Astrocyte of the cerebellum (primary cell): Measurements from ENCODE around the gene KCNN2.
A peak's percentile ranks its signal among the peaks of the same experiment; 100 is the strongest.

Source experiments
- DNase-seq: peaks from one replicate; pipeline ENCODE4 v3.0.0-alpha.2; 2011; ENCODE audit warnings: low read depth
- H3K4me3 ChIP-seq: 2 replicates; pipeline ENCODE4 v1.5.1; 2011; ENCODE audit warnings: mild to moderate bottlenecking, low read depth, low read length, moderate library complexity
- in situ Hi-C: cut with HindIII; loops from 2 replicates; pipeline ENCODE4 v1.10.0; 2017; ENCODE audit warnings: low sequenced_read_pairs
- TF ChIP-seq, protein P1 (sequence below): IDR thresholded peaks from 2 replicates; pipeline ENCODE4 v1.5.1; 2012; ENCODE audit warnings: low read length, low read depth, moderate library complexity, mild to moderate bottlenecking; ENCODE audit errors: missing control alignments

KCNN2 gene

DNA sequence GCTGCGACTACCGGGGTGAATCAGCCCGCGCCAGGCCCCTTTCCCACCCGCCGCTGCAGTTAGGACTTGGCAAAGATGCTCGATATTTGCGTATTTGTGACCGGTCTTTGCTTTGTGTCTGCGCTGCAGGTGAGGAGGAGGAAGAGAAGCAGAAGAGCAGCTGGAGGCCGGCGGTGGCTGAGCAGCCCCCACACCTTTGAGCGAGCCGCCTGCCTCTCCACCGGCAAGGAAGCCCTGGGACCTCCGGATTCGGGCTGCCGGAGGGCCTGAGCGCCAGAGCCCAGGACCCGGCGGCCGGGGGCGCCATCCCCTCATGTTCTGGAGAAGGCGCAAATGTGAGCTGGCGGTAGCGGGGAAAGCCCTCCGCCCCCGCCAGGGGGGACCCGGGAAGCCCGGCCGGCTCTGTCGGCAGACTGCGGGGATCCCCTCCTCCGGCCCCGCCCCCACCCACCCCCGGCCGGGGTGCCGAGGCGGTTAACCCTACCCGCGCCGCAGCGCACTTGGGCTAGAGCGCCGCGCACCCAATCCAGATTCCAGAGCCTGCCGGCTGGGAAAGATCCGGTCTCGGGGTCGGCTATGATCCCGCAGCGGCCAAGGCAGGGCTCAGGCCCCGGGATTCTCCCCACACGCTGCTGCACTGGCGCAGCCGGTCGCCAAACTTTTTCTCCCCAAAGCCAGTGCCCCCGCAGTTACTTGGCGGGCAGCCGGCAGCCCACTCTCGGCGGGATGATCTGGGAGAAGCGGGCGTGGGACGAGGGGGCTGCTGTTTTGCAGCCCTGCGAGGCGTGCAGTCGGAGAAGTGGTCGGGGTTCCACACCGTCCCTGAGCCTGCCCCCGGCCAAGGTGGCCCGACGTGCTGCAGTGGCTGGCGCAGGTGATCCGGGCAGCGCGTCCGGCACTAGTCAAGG is 800 bp upstream of the KCNN2 start:
- DNase-seq: no peak
- TF ChIP-seq, protein P1, sequence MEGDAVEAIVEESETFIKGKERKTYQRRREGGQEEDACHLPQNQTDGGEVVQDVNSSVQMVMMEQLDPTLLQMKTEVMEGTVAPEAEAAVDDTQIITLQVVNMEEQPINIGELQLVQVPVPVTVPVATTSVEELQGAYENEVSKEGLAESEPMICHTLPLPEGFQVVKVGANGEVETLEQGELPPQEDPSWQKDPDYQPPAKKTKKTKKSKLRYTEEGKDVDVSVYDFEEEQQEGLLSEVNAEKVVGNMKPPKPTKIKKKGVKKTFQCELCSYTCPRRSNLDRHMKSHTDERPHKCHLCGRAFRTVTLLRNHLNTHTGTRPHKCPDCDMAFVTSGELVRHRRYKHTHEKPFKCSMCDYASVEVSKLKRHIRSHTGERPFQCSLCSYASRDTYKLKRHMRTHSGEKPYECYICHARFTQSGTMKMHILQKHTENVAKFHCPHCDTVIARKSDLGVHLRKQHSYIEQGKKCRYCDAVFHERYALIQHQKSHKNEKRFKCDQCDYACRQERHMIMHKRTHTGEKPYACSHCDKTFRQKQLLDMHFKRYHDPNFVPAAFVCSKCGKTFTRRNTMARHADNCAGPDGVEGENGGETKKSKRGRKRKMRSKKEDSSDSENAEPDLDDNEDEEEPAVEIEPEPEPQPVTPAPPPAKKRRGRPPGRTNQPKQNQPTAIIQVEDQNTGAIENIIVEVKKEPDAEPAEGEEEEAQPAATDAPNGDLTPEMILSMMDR: no peak
- peak overlapping the region; percentile 48 for H3K4me3 ChIP-seq
- in situ Hi-C loops: no loop called here

DNA sequence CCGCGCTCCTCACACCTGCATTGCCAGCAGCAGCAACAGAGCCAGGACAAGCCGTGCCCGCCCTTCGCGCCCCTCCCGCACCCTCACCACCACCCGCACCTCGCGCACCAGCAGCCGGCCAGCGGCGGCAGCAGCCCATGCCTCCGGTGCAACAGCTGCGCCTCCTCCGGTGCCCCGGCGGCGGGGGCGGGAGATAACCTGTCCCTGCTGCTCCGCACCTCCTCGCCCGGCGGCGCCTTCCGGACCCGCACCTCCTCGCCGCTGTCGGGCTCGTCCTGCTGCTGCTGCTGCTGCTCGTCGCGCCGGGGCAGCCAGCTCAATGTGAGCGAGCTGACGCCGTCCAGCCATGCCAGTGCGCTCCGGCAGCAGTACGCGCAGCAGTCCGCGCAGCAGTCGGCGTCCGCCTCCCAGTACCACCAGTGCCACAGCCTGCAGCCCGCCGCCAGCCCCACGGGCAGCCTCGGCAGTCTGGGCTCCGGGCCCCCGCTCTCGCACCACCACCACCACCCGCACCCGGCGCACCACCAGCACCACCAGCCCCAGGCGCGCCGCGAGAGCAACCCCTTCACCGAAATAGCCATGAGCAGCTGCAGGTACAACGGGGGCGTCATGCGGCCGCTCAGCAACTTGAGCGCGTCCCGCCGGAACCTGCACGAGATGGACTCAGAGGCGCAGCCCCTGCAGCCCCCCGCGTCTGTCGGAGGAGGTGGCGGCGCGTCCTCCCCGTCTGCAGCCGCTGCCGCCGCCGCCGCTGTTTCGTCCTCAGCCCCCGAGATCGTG is 517 bp downstream of the KCNN2 start:
- TF ChIP-seq, protein P1: no peak
- DNase-seq: no peak
- in situ Hi-C loops: no loop called here
- peak overlapping the region; percentile 48 for H3K4me3 ChIP-seq

DNA sequence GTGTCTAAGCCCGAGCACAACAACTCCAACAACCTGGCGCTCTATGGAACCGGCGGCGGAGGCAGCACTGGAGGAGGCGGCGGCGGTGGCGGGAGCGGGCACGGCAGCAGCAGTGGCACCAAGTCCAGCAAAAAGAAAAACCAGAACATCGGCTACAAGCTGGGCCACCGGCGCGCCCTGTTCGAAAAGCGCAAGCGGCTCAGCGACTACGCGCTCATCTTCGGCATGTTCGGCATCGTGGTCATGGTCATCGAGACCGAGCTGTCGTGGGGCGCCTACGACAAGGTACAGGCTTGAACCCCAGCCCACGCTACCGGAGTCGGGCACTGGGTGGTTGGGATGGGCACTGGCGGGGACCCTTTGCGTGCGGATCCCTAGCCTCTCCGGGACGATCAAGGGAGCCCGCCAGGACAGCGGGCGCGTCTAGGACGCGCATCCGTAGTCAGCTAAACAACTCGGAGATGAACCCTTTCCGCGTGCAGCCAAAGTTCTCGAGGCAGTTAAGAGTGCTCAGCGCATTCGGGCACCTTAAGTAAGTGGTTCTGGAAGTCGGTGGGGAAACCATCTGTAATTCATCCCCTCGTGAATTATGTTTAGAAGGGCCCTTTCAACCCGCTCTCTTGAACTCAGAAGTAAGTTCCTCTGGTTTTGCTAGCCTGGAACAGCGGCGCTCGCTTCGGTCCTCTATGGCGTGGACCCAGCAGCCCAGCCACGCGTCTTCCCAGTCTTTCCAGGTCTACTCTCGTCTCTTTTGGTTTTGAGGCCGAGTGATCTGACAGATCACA is 1.3 kb downstream of the KCNN2 start:
- no peak overlapping the region for H3K4me3 ChIP-seq
- no peak for DNase-seq
- TF ChIP-seq, protein P1: no peak
- in situ Hi-C loops: no loop called here

DNA sequence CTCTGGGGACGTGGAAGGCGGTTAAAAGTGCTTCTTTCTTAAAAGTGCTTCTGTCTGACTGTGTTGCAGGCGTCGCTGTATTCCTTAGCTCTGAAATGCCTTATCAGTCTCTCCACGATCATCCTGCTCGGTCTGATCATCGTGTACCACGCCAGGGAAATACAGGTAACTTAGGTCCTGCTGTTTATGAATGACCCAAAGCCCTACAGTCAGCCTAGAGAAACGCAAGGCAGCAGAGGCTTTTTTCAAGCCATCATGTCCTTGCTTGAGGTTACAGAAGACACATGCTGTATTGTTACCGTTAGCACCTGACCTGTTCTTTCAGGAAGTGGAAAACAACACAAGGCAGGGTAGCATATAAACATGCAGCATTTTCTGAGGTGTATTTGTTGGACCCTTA is 2.0 kb downstream of the KCNN2 start:
- TF ChIP-seq, protein P1: no peak
- in situ Hi-C loops: no loop called here
- no peak for DNase-seq
- no peak overlapping the region for H3K4me3 ChIP-seq

DNA sequence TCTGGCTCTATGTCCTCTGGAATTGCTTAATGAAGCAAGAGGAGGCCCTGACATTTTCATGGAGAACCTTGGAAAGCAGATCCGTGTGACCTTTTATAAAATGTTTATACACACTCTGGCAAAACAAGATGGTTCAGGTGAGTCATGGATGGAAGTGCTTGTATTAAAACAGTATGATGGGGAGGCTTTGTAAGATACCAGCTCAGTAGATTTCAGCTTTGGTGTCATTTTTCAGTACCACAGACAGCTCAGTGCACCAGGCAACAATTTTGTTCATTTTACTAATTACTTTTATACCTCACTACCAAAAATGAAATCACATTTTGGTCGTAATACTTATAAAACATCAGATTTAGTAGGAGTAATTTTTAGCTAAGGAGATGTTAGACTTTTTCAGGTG is 5.2 kb downstream of the KCNN2 start:
- in situ Hi-C loops: no loop called here
- TF ChIP-seq, protein P1: no peak
- no peak overlapping the region for H3K4me3 ChIP-seq
- DNase-seq: no peak

DNA sequence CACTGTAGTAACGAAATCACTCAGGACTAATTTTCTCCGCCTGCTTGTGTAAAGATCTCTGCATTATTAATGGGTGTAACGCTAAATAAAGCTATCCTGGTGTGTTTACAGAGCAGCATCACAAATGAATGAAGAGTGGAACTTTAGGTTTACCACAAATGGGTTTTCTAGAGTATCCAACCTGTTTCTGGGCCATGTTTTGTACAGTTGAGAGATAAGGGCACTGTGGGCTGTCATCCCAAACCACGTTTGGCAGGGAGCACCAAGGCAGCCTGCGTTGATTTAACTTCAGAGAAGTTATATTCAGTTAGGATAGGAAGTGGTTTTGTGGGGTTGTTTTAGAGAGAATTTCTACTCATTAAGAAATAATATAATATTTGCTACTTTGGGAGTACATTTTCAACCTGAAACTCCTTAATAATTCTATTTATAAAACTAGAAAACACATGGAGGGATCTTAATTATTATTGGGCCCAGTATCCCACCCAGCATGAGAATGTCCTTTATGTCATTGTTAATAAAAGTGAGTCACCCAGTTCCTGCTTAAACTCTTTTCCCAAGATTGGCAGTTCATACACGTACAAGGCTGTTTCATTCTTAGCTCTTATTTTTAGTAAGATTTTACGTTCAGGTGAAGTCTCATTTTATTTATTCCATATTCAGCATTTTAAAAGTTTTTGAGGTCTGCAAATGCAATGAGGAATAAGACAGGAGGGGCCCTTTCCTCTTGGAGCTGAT is 8.0 kb downstream of the KCNN2 start:
- no peak for DNase-seq
- no peak overlapping the region for H3K4me3 ChIP-seq
- in situ Hi-C loops: no loop called here
- TF ChIP-seq, protein P1: no peak
